Upper lobe of left lung (tissue), 4 donors: ENCODE data around the gene AGXT.

Source experiments
- EP300 ChIP-seq, 4 donors: sonication (generic); formaldehyde crosslinking; IDR thresholded peaks; one replicate each; pipeline ENCODE4 v1.5.1; 2017; ENCODE audit warnings: antibody characterized with exemption in 4 of 4, control low read depth in 2 of 4
- POLR2A ChIP-seq, 4 donors: fragments of 450-650 bp; IDR thresholded peaks; one replicate each; pipeline ENCODE4 v1.5.1; 2016 to 2017; ENCODE audit warnings: antibody characterized with exemption in 4 of 4, mild to moderate bottlenecking in 2 of 4
- POLR2AphosphoS5 ChIP-seq, 2 donors: sonication (generic); formaldehyde crosslinking; IDR thresholded peaks; one replicate each; pipeline ENCODE4 v1.5.1; 2017; ENCODE audit warnings: antibody characterized with exemption in 2 of 2
- TF ChIP-seq, protein P1 (sequence below), 6 experiments: fragments of 450-650 bp in 4 of 6; fragments of 200-600 bp in 2 of 6; sonication (generic) in 2 of 6; IDR thresholded peaks; one replicate each; pipeline ENCODE4 v1.5.1; 2016 to 2019; ENCODE audit warnings: antibody characterized with exemption in 6 of 6

DNA sequence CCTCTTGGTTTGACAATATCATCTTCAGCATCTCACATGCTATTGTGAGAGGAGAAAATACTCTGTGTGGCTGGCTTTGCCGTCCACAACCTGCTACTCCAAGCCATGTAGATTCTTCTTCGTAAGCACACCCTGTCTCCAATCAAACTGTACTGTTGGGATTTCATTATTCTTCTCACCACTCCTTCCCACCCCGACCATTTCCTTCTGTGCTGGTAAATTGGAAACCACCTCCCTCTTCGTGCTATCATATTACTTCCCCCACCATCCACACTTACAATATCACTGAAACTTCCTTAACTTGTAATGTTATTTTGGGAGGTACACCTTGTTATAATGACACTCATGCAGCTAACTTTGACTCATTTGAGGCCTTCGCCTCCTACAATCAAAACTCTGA lies 3.2 kb upstream of the AGXT start:
- TF ChIP-seq POLR2A (IDR thresholded peaks at IDR 0.05) (no peak), EP300 (IDR thresholded peaks at IDR 0.05) (no peak), POLR2AphosphoS5 (IDR thresholded peaks at IDR 0.05) (no peak)
- TF ChIP-seq, protein P1, sequence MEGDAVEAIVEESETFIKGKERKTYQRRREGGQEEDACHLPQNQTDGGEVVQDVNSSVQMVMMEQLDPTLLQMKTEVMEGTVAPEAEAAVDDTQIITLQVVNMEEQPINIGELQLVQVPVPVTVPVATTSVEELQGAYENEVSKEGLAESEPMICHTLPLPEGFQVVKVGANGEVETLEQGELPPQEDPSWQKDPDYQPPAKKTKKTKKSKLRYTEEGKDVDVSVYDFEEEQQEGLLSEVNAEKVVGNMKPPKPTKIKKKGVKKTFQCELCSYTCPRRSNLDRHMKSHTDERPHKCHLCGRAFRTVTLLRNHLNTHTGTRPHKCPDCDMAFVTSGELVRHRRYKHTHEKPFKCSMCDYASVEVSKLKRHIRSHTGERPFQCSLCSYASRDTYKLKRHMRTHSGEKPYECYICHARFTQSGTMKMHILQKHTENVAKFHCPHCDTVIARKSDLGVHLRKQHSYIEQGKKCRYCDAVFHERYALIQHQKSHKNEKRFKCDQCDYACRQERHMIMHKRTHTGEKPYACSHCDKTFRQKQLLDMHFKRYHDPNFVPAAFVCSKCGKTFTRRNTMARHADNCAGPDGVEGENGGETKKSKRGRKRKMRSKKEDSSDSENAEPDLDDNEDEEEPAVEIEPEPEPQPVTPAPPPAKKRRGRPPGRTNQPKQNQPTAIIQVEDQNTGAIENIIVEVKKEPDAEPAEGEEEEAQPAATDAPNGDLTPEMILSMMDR (IDR thresholded peaks at IDR 0.05): no peak
